Activated CD4-positive, CD25-positive, alpha-beta regulatory T cell (primary cell): ENCODE results near the gene SPHKAP.
"Not testable (repeated sequence)": the region's sequence is repeated elsewhere in the genome, so short reads cannot be mapped to it uniquely, and the experiment has no call there.

Experiments
- DNase-seq, 4 experiments: peaks; one replicate each; lab custom pipeline; 2025; lab: John Stamatoyannopoulos, UW

The SPHKAP gene

GRCh38 chr2:228094377-228094921, 87.0 kb downstream of the SPHKAP start:
- no peak for DNase-seq

GRCh38 chr2:228092056-228092455, 89.4 kb downstream of the SPHKAP start:
- DNase-seq, result no peak

DNA sequence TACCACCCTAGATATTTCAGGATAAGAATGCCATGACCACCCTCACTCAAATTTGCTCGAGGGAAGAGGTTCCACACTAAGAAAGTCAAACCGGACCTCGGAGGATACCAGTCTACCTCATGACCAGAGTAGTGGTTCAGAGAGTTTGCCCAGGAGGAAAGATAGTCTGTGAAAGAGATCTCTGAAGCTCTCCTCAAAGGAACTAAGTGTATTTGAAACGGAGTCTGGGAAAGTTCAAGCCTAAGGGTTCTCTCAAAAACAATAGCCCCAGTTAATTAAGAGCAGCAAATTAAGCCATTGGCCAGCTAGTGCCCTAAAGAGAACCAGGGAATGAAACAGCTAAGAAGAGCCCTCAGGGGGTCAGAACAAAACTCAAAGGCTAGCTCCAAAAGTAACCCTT, 94.9 kb downstream of the SPHKAP start:
- DNase-seq, result no peak

- DNase-seq, result no peak
Observed at GRCh38 chr2:228084717-228085116, 96.8 kb downstream of the SPHKAP start.

GRCh38 chr2:228083131-228083530, 98.4 kb downstream of the SPHKAP start:
- DNase-seq, result no peak

GRCh38 chr2:228082571-228082970, 98.9 kb downstream of the SPHKAP start:
- DNase-seq, result no peak

- DNase-seq, result no peak
Observed at GRCh38 chr2:228079194-228079593, 102.3 kb downstream of the SPHKAP start.

DNA sequence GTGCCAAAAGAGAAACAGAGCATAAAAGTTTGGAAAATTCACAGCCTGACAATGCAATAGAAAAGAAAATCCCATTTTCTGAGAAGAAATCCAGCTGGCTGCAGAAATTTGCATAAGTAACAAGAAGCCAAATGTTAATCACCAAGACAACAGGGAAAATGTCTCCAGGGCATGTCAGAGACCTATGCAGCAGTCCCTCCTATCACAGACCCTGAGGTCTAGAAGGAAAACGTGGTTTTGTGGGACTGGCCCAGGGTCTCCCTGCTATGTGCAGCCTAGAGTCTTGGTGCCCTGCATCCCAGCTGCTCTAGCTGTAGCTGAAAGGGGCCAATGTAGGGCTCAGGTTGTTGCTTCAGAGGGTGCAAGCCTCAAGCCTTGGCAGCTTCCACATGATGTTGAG, 104.8 kb downstream of the SPHKAP start:
- not testable (repeated sequence) for DNase-seq

- DNase-seq, result no peak
Observed at GRCh38 chr2:228072669-228073068, 108.8 kb downstream of the SPHKAP start.

- no peak for DNase-seq
Observed at GRCh38 chr2:228067309-228067708, 114.2 kb downstream of the SPHKAP start.

DNA sequence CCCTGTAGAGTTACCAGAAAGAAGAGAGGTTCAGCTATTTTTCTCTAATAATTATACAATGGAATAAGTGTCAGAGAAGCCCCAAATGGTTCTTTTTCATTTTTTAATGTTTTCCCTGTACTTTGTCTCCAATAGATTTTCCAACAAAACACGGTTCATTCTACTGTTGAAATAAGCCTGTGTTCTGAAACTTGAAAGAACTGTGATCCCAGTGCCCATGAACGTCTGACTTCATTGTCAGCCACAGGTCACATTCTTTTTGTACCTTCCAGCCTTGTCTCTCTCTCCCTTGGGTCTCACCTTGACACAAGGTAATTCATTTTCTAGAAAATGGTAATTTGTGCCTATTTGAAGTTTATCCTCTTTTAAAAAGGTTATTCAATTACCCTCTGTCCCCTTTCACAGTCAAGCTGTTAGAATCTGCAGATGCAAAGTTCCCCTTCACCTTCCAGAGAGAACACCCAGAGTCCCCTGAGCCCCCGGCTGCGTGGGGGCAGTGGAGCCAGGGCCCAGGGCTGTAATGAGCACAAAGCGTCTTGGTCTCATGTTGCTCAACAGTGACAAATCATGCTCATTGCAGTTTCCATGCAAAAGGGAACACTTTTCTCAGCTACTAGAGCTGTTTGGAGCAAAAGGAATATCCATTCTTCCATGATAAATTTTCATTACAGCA, 115.2 kb downstream of the SPHKAP start:
- no peak for DNase-seq

GRCh38 chr2:228065686-228066085, 115.8 kb downstream of the SPHKAP start:
- no peak for DNase-seq

GRCh38 chr2:228064796-228065315, 116.6 kb downstream of the SPHKAP start:
- DNase-seq, result no peak

DNA sequence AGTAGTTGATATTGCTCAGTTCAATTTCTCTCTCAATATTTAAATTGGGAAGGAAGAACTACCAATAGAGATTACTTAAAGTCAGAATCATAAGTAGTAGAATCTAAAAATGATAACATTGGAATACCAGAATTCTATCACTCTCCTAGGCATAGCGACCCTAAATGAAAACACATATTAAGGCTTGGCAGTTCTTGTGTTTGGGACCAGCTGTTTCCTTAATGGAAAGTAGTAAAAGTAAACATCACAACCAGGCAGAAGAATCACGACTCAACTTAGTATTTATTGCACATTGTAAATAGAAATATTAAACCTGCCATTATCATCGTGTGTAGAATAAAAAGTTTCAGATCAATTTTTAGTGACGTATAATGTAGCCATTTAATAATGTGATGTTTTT, 117.5 kb downstream of the SPHKAP start:
- DNase-seq, result no peak

GRCh38 chr2:228063558-228063957, 117.9 kb downstream of the SPHKAP start:
- DNase-seq, result no peak

GRCh38 chr2:228059735-228060134, 121.8 kb downstream of the SPHKAP start:
- DNase-seq, result no peak

GRCh38 chr2:228056293-228057097, 125.0 kb downstream of the SPHKAP start:
- DNase-seq, result no peak

- no peak for DNase-seq
Observed at GRCh38 chr2:228048838-228049490, 132.5 kb downstream of the SPHKAP start.

DNA sequence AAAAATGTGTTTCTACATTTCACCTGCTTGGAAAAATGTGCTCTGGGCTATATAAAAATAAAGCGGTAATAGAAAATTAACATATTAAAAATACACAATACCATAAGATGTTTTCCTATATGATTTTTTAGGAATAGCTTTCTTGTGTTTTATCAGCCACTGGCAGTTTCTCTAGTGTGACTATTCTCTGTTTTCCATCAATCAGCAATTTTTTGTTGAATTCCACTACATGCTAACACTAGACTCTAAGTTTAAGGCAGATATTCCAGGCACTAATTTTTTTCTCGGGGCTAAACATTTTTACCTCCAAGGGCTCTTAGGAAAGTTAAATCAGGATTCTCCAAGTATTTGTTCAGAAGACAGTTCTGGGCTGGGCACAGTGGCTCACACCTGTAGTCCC, 140.5 kb downstream of the SPHKAP start:
- no peak for DNase-seq

- DNase-seq, result no peak
Observed at GRCh38 chr2:228039752-228040534, 141.5 kb downstream of the SPHKAP start.

DNA sequence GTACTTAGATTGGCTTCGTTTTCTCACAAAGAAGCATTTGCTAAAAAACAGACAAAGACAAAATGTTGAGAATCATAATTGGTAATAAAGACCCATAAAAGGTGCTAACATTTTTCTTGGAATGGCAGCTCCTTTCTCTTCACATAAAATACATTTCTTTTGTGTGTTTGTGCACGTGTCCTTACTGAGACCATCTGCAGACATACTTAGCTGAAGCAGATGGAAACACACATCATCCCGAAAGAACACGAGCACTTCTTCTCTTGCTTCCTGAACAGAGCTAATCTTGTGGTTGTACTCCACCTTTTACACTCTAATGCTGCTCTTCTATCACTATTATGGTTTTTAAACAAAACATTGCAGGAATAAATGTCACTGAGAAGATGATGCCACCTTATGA, 142.5 kb downstream of the SPHKAP start:
- no peak for DNase-seq

GRCh38 chr2:228037915-228038314, 143.6 kb downstream of the SPHKAP start:
- DNase-seq, result no peak
